Loucy (cell line): ENCODE data around the gene GTPBP1.
A peak's percentile ranks its signal among the peaks of the same experiment; 100 is the strongest.

Source experiments
- H2AFZ ChIP-seq: fragments of 200-600 bp; sonication (generic); 2 replicates; pipeline ENCODE4 v1.6.0; 2016; ENCODE audit warnings: antibody characterized with exemption, mild to moderate bottlenecking, low read length, moderate library complexity
- H3F3A ChIP-seq: fragments of 200-600 bp; 2 replicates; pipeline ENCODE4 v1.6.0; 2016; ENCODE audit warnings: antibody characterized with exemption, low read depth, mild to moderate bottlenecking
- H3K27me3 ChIP-seq: fragments of 200-600 bp; sonication (generic); 2 replicates; pipeline ENCODE4 v1.6.1; 2014; ENCODE audit warnings: low read length, mild to moderate bottlenecking; ENCODE audit not compliant: insufficient read depth, poor library complexity, severe bottlenecking
- H3K36me3 ChIP-seq: fragments of 200-600 bp; sonication (generic); 2 replicates; pipeline ENCODE4 v1.6.1; 2016; ENCODE audit warnings: low read length; ENCODE audit not compliant: insufficient read depth
- H3K4me1 ChIP-seq: fragments of 200-600 bp; sonication (generic); 2 replicates; pipeline ENCODE4 v1.5.1; 2014; ENCODE audit warnings: low read length, mild to moderate bottlenecking; ENCODE audit not compliant: insufficient read depth, poor library complexity, severe bottlenecking
- H3K4me2 ChIP-seq: fragments of 200-600 bp; sonication (generic); 2 replicates; pipeline ENCODE4 v1.6.0; 2014; ENCODE audit warnings: antibody characterized with exemption, low read length, low read depth, mild to moderate bottlenecking; ENCODE audit not compliant: poor library complexity, severe bottlenecking
- H3K4me3 ChIP-seq: fragments of 200-600 bp; sonication (generic); 2 replicates; pipeline ENCODE4 v1.5.1; 2014; ENCODE audit warnings: low read length, mild to moderate bottlenecking, mixed read lengths; ENCODE audit not compliant: poor library complexity, severe bottlenecking
- H3K79me2 ChIP-seq: fragments of 200-600 bp; sonication (generic); 2 replicates; pipeline ENCODE4 v1.6.1; 2014; ENCODE audit warnings: low read length; ENCODE audit not compliant: insufficient read depth
- H3K9ac ChIP-seq: fragments of 200-600 bp; sonication (generic); 2 replicates; pipeline ENCODE4 v1.6.0; 2014; ENCODE audit warnings: mild to moderate bottlenecking, low read depth, low read length, moderate library complexity; ENCODE audit not compliant: poor library complexity, severe bottlenecking
- H3K9me2 ChIP-seq: fragments of 200-600 bp; sonication (generic); replicated peaks from 2 replicates; pipeline ENCODE4 v1.6.1; 2016; ENCODE audit warnings: low read depth, low read length, mixed read lengths
- H3K9me3 ChIP-seq: fragments of 200-600 bp; sonication (generic); 2 replicates; pipeline ENCODE4 v1.6.1; 2014; ENCODE audit warnings: mild to moderate bottlenecking, antibody characterized with exemption, low read length, low read depth; ENCODE audit not compliant: insufficient read depth
- H4K20me1 ChIP-seq: fragments of 200-600 bp; sonication (generic); 2 replicates; pipeline ENCODE4 v1.6.0; 2014; ENCODE audit warnings: antibody characterized with exemption, low read length, mild to moderate bottlenecking; ENCODE audit not compliant: insufficient read depth, poor library complexity, severe bottlenecking
- EZH2phosphoT487 ChIP-seq: fragments of 200-600 bp; IDR thresholded peaks from 2 replicates; pipeline ENCODE4 v1.6.1; 2018; ENCODE audit warnings: antibody characterized with exemption, mild to moderate bottlenecking, moderate library complexity, borderline replicate concordance
- TF ChIP-seq, protein P1 (sequence below): fragments of 200-600 bp; sonication (generic); conservative IDR thresholded peaks from 2 replicates; pipeline ENCODE4 v1.5.1; 2014; ENCODE audit warnings: mild to moderate bottlenecking, antibody characterized with exemption, low read length

Gene GTPBP1

DNA sequence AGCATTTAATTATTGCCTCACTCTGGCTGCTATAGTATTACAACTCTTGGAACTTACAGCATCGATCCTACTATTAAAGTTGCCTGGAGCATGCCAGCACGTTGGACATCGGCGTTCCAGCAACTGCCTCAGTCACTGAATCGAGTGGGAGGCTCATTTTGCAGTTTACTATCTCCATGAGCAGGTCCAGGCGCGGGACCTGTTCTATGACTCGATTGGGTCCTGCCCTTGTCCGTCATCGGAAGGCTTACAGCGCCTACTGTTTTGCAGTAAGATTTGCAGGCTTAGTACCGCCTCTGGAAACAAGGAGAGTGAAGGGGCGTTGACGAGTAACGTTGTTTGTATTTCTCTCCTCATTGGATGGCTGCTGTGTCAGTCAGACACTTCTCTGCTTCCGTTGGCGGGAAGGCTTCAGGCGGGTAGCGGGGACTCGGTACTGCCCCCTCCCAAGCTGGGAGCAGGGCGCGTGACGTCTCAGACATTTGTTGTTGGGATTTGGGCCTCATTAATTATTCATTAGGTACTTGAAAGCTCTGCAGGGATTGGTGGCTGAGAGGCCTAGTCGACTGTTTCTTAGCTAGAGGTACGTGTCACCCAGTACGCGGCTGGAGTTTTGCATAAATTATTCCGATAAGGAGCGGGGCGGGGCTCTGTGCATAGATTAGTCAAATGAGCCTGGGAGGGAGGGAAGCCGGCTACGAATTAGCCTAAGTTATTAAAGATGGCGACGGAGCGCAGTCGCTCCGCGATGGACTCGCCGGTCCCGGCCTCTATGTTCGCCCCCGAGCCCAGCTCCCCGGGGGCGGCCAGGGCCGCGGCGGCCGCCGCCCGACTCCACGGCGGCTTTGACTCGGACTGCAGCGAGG lies at the start of gene GTPBP1:
Gene GTPBP1, plus strand, starts transcription at position 710 of the 866 bp plus-strand sequence. Its CDS starts 12 bp downstream, at position 722.
- Histone ChIP-seq H3K79me2 (peaks cover 47% of the 10 kb centered on the region), H3K4me1 (peaks cover 48% of the 10 kb centered on the region), H2AFZ (peak within 1 kb of the TSS; percentile 65)

DNA sequence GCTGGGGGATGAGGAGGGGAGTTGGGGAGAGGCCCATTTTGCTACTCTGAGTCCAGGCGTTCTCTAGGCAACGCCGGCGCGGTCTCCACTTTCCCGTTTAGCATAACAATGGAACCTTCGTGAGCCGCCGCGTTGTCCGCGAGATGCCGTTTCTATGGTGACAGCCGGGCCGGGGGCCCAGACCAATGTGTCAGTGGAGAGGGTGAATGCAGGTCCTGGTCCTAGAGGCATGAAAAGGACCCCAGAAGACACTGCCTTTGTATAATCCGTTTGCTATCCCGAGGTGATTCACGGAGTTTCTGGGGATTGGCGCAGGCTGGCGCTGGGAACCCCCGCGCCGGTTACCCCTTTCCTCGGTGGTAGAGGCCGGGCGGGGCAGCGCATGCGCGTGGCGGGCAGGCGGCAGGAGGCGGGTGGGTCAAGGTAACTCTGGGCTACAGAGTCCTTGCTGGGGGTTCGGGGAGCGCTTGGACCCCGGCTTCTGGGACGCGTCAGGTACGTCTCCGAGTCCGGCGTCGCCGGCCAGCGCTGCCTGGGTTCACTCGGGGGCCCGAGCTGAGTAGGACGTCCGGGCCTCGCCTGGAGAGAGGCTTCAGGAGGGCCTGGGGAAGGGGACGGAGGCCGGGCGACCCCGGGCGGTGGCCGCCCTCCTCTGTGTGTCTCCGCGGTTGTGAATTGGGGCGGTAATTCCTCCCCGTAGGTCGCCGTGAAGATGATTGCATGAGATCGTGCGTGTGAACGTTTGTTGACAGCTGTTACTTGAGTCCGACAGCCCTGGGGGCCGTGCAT lies 49.3 kb upstream of the GTPBP1 start, which contains the start of the genes CBY1 and FAM227A:
Gene CBY1, plus strand, starts transcription at position 383 of the 789 bp plus-strand sequence. CDS start 11,417 bp downstream, outside the sequence.
Gene FAM227A, minus strand, starts transcription at position 137 of the 789 bp plus-strand sequence. CDS start 6,224 bp downstream, outside the sequence.
- Histone ChIP-seq H2AFZ (peak within 1 kb of the TSS; percentile 97), H3K27me3 (no peaks in the 10 kb centered on the region), H3K4me3 (peak within 1 kb of the TSS; percentile 89), H3K9me2 (no peaks in the 10 kb centered on the region), H3K4me1 (peaks cover 13% of the 10 kb centered on the region), H3K79me2 (peaks cover 6% of the 10 kb centered on the region; the same call in 1 of the 2 replicates), H3F3A (no peaks in the 10 kb centered on the region), H3K9ac (peak within 1 kb of the TSS; percentile 76), H3K4me2 (peak within 1 kb of the TSS; percentile 96), H3K36me3 (no peaks in the 10 kb centered on the region), H3K9me3 (no peaks in the 10 kb centered on the region), H4K20me1 (peaks cover 6% of the 10 kb centered on the region)
- TF ChIP-seq, protein P1, sequence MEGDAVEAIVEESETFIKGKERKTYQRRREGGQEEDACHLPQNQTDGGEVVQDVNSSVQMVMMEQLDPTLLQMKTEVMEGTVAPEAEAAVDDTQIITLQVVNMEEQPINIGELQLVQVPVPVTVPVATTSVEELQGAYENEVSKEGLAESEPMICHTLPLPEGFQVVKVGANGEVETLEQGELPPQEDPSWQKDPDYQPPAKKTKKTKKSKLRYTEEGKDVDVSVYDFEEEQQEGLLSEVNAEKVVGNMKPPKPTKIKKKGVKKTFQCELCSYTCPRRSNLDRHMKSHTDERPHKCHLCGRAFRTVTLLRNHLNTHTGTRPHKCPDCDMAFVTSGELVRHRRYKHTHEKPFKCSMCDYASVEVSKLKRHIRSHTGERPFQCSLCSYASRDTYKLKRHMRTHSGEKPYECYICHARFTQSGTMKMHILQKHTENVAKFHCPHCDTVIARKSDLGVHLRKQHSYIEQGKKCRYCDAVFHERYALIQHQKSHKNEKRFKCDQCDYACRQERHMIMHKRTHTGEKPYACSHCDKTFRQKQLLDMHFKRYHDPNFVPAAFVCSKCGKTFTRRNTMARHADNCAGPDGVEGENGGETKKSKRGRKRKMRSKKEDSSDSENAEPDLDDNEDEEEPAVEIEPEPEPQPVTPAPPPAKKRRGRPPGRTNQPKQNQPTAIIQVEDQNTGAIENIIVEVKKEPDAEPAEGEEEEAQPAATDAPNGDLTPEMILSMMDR: no peak
- no peak for TF ChIP-seq EZH2phosphoT487

More for the DNA sequence above, at the start of gene GTPBP1:
- no peaks in the 10 kb centered on the region for H3K9me2 ChIP-seq
- 0 out of 2 replicates have a peak, but pooled peaks cover 3% of the 10 kb centered on the region for H3F3A ChIP-seq
- no peaks in the 10 kb centered on the region for H3K36me3 ChIP-seq
- peak within 1 kb of the TSS; percentile 88 for H3K9ac ChIP-seq
- H3K27me3 ChIP-seq: no peaks in the 10 kb centered on the region
- no peaks in the 10 kb centered on the region for H3K9me3 ChIP-seq
- TF ChIP-seq EZH2phosphoT487: no peak
- TF ChIP-seq, protein P1: no peak
- peak within 1 kb of the TSS; percentile 89 for H3K4me3 ChIP-seq
- peaks cover 43% of the 10 kb centered on the region for H4K20me1 ChIP-seq
- peak within 1 kb of the TSS; percentile 96 for H3K4me2 ChIP-seq

DNA sequence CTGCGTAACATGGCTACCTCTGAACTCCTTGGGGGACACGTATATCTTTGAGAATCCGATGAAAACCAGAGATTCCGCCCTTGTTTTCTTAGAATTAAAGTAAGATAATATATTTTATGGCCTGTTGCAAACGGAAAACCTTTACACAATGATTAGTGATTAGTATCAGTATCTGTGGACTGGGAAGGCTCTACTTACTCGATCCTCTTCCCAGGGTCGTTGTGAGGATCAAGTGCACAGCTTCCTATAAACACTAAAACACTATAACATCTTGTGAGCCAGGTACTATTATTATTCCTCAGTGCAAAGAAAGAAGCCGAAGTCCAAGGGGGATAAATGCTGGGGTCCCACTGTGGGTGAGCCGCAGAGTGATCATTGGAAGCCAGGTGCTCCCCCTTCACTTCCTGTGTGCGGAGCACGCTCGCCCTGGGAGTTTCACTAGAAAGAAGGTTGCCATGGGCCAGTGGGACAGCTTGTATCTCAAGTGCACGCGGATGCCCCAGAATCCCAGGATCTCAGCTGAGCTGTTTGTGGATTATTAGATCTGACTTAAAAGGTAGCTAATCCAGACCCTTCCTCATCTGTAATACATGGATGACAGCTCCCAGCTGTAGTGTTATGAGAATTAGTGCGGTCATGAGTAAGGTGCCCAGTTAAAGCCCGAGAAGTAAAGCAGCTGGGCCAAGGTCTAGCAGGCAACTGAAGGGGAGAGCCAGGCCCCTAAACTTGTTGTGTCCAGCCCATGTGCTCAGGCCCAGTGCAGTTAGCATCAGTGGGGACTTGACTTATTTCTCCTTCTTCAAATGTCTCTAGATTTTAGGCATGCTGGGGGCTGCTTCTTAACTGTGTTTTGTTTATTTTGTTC lies 48.5 kb upstream of the GTPBP1 start:
- Histone ChIP-seq H3K4me3 (peak overlapping the region; percentile 89), H3K36me3 (no peaks in the 10 kb centered on the region), H3F3A (no peaks in the 10 kb centered on the region), H3K4me2 (peak overlapping the region; percentile 96), H3K4me1 (peaks cover 13% of the 10 kb centered on the region), H3K9ac (peak overlapping the region; percentile 76), H3K9me3 (no peaks in the 10 kb centered on the region), H3K27me3 (no peaks in the 10 kb centered on the region), H3K9me2 (no peaks in the 10 kb centered on the region), H4K20me1 (peaks cover 6% of the 10 kb centered on the region), H3K79me2 (peaks cover 6% of the 10 kb centered on the region; the same call in 1 of the 2 replicates), H2AFZ (peak overlapping the region; percentile 97)
- TF ChIP-seq, protein P1: no peak
- TF ChIP-seq EZH2phosphoT487: no peak
